Gastrocnemius medialis (tissue), 4 donors: Measurements from ENCODE around the gene ADARB1.

Experiments
- CTCF ChIP-seq, 5 experiments: fragments of 450-650 bp in 3 of 5; fragments of 200-600 bp in 2 of 5; sonication (generic) in 2 of 5; IDR thresholded peaks in 4 of 5; conservative IDR thresholded peaks in 1 of 5; 1 replicate in 4 of 5; 2 replicates in 1 of 5; pipeline ENCODE4 v1.5.1; 2016 to 2019; ENCODE audit warnings: antibody characterized with exemption in 5 of 5, mild to moderate bottlenecking in 3 of 5, moderate library complexity in 3 of 5
- POLR2A ChIP-seq, 2 donors: fragments of 450-650 bp; IDR thresholded peaks; one replicate each; pipeline ENCODE4 v1.6.1; 2017; ENCODE audit warnings: antibody characterized with exemption in 2 of 2, mild to moderate bottlenecking in 2 of 2, moderate library complexity in 2 of 2

- TF ChIP-seq CTCF (IDR thresholded peaks at IDR 0.05 in 4 of 5, conservative IDR thresholded peaks at IDR 0.05 in 1 of 5) (no peak), POLR2A (IDR thresholded peaks at IDR 0.05) (no peak)
Measured at GRCh38 chr21:45136500-45136899, 62.1 kb downstream of the ADARB1 start.
